CD14-positive monocyte (primary cell): ENCODE measurements around the gene MIDN. TPM values are rescaled to one million over a fixed set of nuclear protein-coding genes. Genes with fewer than 3 reads are reported as not detected.
A peak's percentile ranks its signal among the peaks of the same experiment; 100 is the strongest.

Experiments
- DNase-seq, 3 donors: peaks; one replicate each; pipeline ENCODE4 v3.0.0-alpha.2; 2011 to 2022
- H2AFZ ChIP-seq: 2 replicates; pipeline ENCODE4 v1.6.0; 2012; ENCODE audit warnings: mild to moderate bottlenecking, low read depth, low read length, inconsistent platforms; ENCODE audit not compliant: insufficient read depth, poor library complexity, severe bottlenecking
- H3K27ac ChIP-seq, 2 donors: 1 replicate in 1 of 2; 2 replicates in 1 of 2; pipeline ENCODE4 v1.5.1; 2012 to 2013; ENCODE audit warnings: low read length in 2 of 2, control low read depth in 1 of 2, inconsistent platforms in 1 of 2, low read depth in 1 of 2, mild to moderate bottlenecking in 1 of 2
- H3K27me3 ChIP-seq, 2 donors: one replicate each; pipeline versions ENCODE4 v1.6.0 to v1.6.1; 2011 to 2013; ENCODE audit warnings: low read length in 2 of 2; ENCODE audit not compliant: control insufficient read depth in 2 of 2, insufficient read depth in 2 of 2
- H3K36me3 ChIP-seq, 2 donors: replicated peaks in 1 of 2; 1 replicate in 1 of 2; 2 replicates in 1 of 2; pipeline versions ENCODE4 v1.5.1 to v1.6.1; 2012 to 2013; ENCODE audit warnings: low read length in 2 of 2, control low read depth in 1 of 2, inconsistent platforms in 1 of 2, mild to moderate bottlenecking in 1 of 2; ENCODE audit not compliant: insufficient read depth in 2 of 2, control insufficient read depth in 1 of 2
- H3K4me1 ChIP-seq, 2 donors: 1 replicate in 1 of 2; 2 replicates in 1 of 2; pipeline versions ENCODE4 v1.5.1 to v1.6.1; 2012 to 2013; ENCODE audit warnings: low read length in 2 of 2, control low read depth in 1 of 2, inconsistent platforms in 1 of 2, mild to moderate bottlenecking in 1 of 2, moderate library complexity in 1 of 2; ENCODE audit not compliant: insufficient read depth in 2 of 2, control insufficient read depth in 1 of 2
- H3K4me2 ChIP-seq: replicated peaks from 2 replicates; pipeline ENCODE3; 2012; ENCODE audit warnings: low read length, moderate library complexity, mild to moderate bottlenecking; ENCODE audit not compliant: poor library complexity, severe bottlenecking; ENCODE audit errors: extremely low read depth
- H3K4me3 ChIP-seq, 3 experiments: fragments of 200-600 bp in 1 of 3; sonication (generic) in 1 of 3; replicated peaks in 1 of 3; 1 replicate in 2 of 3; 2 replicates in 1 of 3; pipeline ENCODE4 v1.5.1; 2011 to 2013; ENCODE audit warnings: low read length in 3 of 3, mild to moderate bottlenecking in 3 of 3, control low read depth in 2 of 3, low read depth in 2 of 3, inconsistent platforms in 1 of 3, moderate library complexity in 1 of 3
- H3K79me2 ChIP-seq: 2 replicates; pipeline ENCODE4 v1.6.0; 2012; ENCODE audit warnings: mild to moderate bottlenecking, control low read depth, inconsistent platforms, low read length, moderate library complexity; ENCODE audit not compliant: insufficient read depth
- H3K9ac ChIP-seq: 2 replicates; pipeline ENCODE4 v1.6.0; 2017; ENCODE audit warnings: low read length, mild to moderate bottlenecking; ENCODE audit not compliant: insufficient read depth, poor library complexity, severe bottlenecking
- H3K9me3 ChIP-seq, 2 donors: replicated peaks in 1 of 2; 1 replicate in 1 of 2; 2 replicates in 1 of 2; pipeline versions ENCODE4 v1.5.1 to v1.6.1; 2012 to 2013; ENCODE audit warnings: low read length in 2 of 2, control low read depth in 1 of 2; ENCODE audit not compliant: control insufficient read depth in 1 of 2, insufficient read depth in 1 of 2
- H4K20me1 ChIP-seq: 2 replicates; pipeline ENCODE4 v1.6.0; 2012; ENCODE audit warnings: mild to moderate bottlenecking, low read length, control low read depth, moderate library complexity; ENCODE audit not compliant: insufficient read depth
- H3K27ac Mint-ChIP-seq, 7 donors: one replicate each; pipeline ENCODE4 v1.8.0; 2020; ENCODE audit warnings: mild to moderate bottlenecking in 7 of 7, mixed read lengths in 7 of 7, moderate library complexity in 6 of 7, inconsistent platforms in 2 of 7
- H3K27me3 Mint-ChIP-seq, 3 donors: one replicate each; pipeline ENCODE4 v1.8.0; 2021 to 2022; ENCODE audit warnings: low read depth in 3 of 3, mild to moderate bottlenecking in 3 of 3, mixed read lengths in 3 of 3, moderate library complexity in 3 of 3, inconsistent platforms in 1 of 3
- H3K36me3 Mint-ChIP-seq, 2 donors: one replicate each; pipeline ENCODE4 v1.8.0; 2020; ENCODE audit warnings: mixed read lengths in 2 of 2, inconsistent platforms in 1 of 2, mild to moderate bottlenecking in 1 of 2
- H3K4me1 Mint-ChIP-seq: one replicate; pipeline ENCODE4 v1.8.0; 2020; ENCODE audit warnings: mild to moderate bottlenecking, mixed read lengths
- H3K4me3 Mint-ChIP-seq, 2 donors: one replicate each; pipeline ENCODE4 v1.8.0; 2020; ENCODE audit warnings: mild to moderate bottlenecking in 2 of 2, mixed read lengths in 2 of 2, moderate library complexity in 1 of 2
- H3K9me3 Mint-ChIP-seq, 7 donors: one replicate each; pipeline ENCODE4 v1.8.0; 2020 to 2022; ENCODE audit warnings: mixed read lengths in 7 of 7, mild to moderate bottlenecking in 6 of 7, moderate library complexity in 6 of 7, inconsistent platforms in 2 of 7
- WGBS: methylation state at CpG from one replicate; pipeline ENCODE4 v1.1.5; 2013; ENCODE audit warnings: missing lambda C conversion rate; ENCODE audit not compliant: insufficient coverage; 5-methylcytosine and 5-hydroxymethylcytosine counted together
- intact Hi-C, 2 donors: fragments of 100-400 bp; cut with micrococcal nuclease; formaldehyde crosslinking; loops; one replicate each; pipeline versions ENCODE4 v1.15.0 to v1.15.1; 2023
- polyA plus RNA-seq, 3 donors: library from polyadenylated mRNA; depleted of rRNA in 1 of 3; unstranded in 2 of 3; stranded (reverse) in 1 of 3; fragments of 300-500 nt in 2 of 3; fragments of >200 nt in 1 of 3; fragmentation: Illumina TruSeq in 2 of 3; gene quantifications; 1 replicate in 2 of 3; 2 replicates in 1 of 3; pipeline ENCODE4 v1.2.3, GENCODE V29; 2012 to 2021
- TF ChIP-seq, protein P1 (sequence below): fragments of 200-600 bp; IDR thresholded peaks from one replicate; pipeline ENCODE4 v1.8.0; 2022; ENCODE audit warnings: antibody characterized with exemption, mild to moderate bottlenecking

MIDN gene
- polyA plus RNA-seq, 3 donors: 5.6 to 301 (median 11.0) TPM

DNA sequence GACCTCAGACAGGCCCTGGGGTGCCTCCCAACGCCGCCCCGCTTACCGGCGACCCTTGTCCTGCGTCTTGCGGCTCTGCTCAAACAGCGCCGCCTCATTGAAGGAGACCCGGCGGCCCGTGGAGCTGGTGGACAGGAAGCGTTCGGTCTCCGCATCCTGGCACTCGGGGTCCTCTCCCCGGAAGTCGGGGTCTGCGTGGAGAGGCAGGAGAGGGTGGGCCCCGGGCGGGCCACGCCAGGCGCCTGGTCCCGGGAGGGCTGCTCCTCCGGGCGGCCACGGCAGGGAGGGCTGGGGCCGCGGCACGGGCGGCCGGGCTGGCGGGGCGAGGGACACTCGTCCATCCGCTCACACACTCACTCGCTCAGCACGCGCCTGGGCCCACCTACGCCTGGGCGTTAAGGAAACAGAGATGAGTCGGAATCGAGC is 13.4 kb upstream of the MIDN start:
- H3K4me1 ChIP-seq: peaks cover 13 to 22% of the 10 kb centered on the region in 2 donors
- Mint-ChIP-seq H3K36me3 (peaks cover 0 to 11% of the 10 kb centered on the region in 2 donors), H3K4me1 (peaks cover 20% of the 10 kb centered on the region), H3K4me3 (no peak overlapping the region), H3K27ac (no peak overlapping the region), H3K9me3 (peaks cover 0 to 12% (median 2%) of the 10 kb centered on the region in 7 donors), H3K27me3 (peaks cover 29 to 51% (median 41%) of the 10 kb centered on the region in 3 donors)
- no peaks in the 10 kb centered on the region for H3K79me2 ChIP-seq
- TF ChIP-seq, protein P1, sequence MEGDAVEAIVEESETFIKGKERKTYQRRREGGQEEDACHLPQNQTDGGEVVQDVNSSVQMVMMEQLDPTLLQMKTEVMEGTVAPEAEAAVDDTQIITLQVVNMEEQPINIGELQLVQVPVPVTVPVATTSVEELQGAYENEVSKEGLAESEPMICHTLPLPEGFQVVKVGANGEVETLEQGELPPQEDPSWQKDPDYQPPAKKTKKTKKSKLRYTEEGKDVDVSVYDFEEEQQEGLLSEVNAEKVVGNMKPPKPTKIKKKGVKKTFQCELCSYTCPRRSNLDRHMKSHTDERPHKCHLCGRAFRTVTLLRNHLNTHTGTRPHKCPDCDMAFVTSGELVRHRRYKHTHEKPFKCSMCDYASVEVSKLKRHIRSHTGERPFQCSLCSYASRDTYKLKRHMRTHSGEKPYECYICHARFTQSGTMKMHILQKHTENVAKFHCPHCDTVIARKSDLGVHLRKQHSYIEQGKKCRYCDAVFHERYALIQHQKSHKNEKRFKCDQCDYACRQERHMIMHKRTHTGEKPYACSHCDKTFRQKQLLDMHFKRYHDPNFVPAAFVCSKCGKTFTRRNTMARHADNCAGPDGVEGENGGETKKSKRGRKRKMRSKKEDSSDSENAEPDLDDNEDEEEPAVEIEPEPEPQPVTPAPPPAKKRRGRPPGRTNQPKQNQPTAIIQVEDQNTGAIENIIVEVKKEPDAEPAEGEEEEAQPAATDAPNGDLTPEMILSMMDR: no peak
- WGBS: 92% methylated on average over 42 of the region's 43 CpGs
- no peaks in the 10 kb centered on the region for H3K36me3 ChIP-seq
- H3K27ac ChIP-seq: no peak overlapping the region
- no peaks in the 10 kb centered on the region for H3K9me3 ChIP-seq
- no peak for DNase-seq
- peaks cover 11 to 42% of the 10 kb centered on the region in 2 donors for H3K27me3 ChIP-seq
- no peak overlapping the region for H3K4me3 ChIP-seq
- no peak overlapping the region for H3K4me2 ChIP-seq
- H2AFZ ChIP-seq: no peak overlapping the region
- no peak overlapping the region for H3K9ac ChIP-seq
- intact Hi-C loops: loop anchor here in 1 of 2 donors (5.0 kb wide), 1 partner anchor 33 kb away; no protein-coding TSS in a partner anchor
- peaks cover 13% of the 10 kb centered on the region for H4K20me1 ChIP-seq

- peaks cover 13% of the 10 kb centered on the region for H4K20me1 ChIP-seq
- H3K36me3 Mint-ChIP-seq: peaks cover 0 to 11% of the 10 kb centered on the region in 2 donors
- no peaks in the 10 kb centered on the region for H3K79me2 ChIP-seq
- H3K27ac ChIP-seq: no peak overlapping the region
- H3K36me3 ChIP-seq: no peaks in the 10 kb centered on the region
- no peaks in the 10 kb centered on the region for H3K9me3 ChIP-seq
- H2AFZ ChIP-seq: no peak overlapping the region
- peaks cover 29 to 55% (median 41%) of the 10 kb centered on the region in 3 donors for H3K27me3 Mint-ChIP-seq
- TF ChIP-seq, protein P1: no peak
- H3K4me3 ChIP-seq: no peak overlapping the region
- intact Hi-C loops: loop anchor here in 1 of 2 donors (5.0 kb wide), 1 partner anchor 34 kb away; no protein-coding TSS in a partner anchor
- H3K27ac Mint-ChIP-seq: no peak overlapping the region
- H3K4me1 Mint-ChIP-seq: peaks cover 23% of the 10 kb centered on the region
- H3K9me3 Mint-ChIP-seq: peaks cover 0 to 12% (median 2%) of the 10 kb centered on the region in 7 donors
- peaks cover 19 to 31% of the 10 kb centered on the region in 2 donors for H3K4me1 ChIP-seq
- DNase-seq: no peak
- H3K9ac ChIP-seq: no peak overlapping the region
- no peak overlapping the region for H3K4me2 ChIP-seq
- WGBS: 91% methylated on average over 27 of the region's 39 CpGs
- H3K27me3 ChIP-seq: peaks cover 11 to 43% of the 10 kb centered on the region in 2 donors
- peak overlapping the region in 1 of 2 donors; percentile 51 for H3K4me3 Mint-ChIP-seq
These were observed 12.5 kb upstream of the MIDN start for GRCh38 chr19:1235625-1236538.
